ENCODE measurements around the gene CERS6.

DNA sequence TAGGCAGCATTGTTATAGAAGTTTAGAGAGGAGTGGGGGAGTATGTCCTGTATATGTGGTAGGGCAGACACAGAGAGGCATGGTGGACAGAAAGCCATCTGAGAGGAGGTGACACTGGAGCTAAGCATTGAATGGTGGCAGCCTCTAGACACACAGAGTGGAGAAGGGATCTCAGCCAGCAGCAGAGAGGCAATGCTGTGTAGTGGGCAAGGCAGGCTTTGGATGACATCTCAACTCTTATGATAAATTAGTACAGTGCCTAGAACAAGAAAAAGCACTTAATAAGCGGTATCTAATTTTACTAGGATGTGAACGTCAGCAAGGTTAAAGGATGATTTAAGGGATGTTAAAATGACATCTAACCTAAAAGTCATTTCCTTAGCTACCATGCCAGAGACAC is 22.5 kb upstream of the CERS6 start:
- TF ChIP-seq GATA3 (IDR thresholded peaks at IDR 0.05; ENCODE audit: low read depth, low read length) (no peak), GATA2 (IDR thresholded peaks at IDR 0.05; ENCODE audit: low read depth, low read length) (no peak)
